Endothelial cell of umbilical vein (primary cell): ENCODE measurements around the gene DUSP8. TPM values are rescaled to one million over a fixed set of nuclear protein-coding genes. Genes with fewer than 3 reads are reported as not detected.

Experiments used
- BruUV-seq: library from RNA; stranded (reverse); fragments of 400-500 nt; replicated peaks from 2 replicates; lab custom pipeline; 2021; lab: Mats Ljungman, UMichigan
- CTCF ChIA-PET: fragments of 300-600, 350-600 bp; sonication (Branson Sonifier 250); formaldehyde crosslinking; loops from one replicate; lab custom pipeline; 2021; ENCODE audit warnings: antibody characterized with exemption, inconsistent platforms; lab: Charles Lee
- POLR2A ChIA-PET: fragments of 300-600, 350-600 bp; sonication (Branson Sonifier 250); formaldehyde crosslinking; loops from one replicate; lab custom pipeline; 2021; ENCODE audit warnings: antibody characterized with exemption, inconsistent platforms; lab: Charles Lee
- DNase-seq: peaks from one replicate; pipeline ENCODE4 v3.0.0-alpha.2; 2011; ENCODE audit warnings: low read depth, low spot score
- FAIRE-seq: peaks from 2 replicates; lab custom pipeline; 2011; peaks lifted over from hg19 to GRCh38; lab: Jason Lieb, UNC
- H2AFZ ChIP-seq: 2 replicates; pipeline ENCODE4 v1.6.0; 2012; ENCODE audit warnings: low read depth, low read length, control low read depth, inconsistent platforms
- H3K27ac ChIP-seq: 2 replicates; pipeline ENCODE4 v1.5.1; 2011; ENCODE audit warnings: low read depth, mild to moderate bottlenecking, control low read depth, low read length, moderate library complexity; ENCODE audit not compliant: insufficient read depth
- H3K27me3 ChIP-seq, 2 experiments: 2 replicates each; pipeline versions ENCODE4 v1.6.0 to v1.6.1; 2011; ENCODE audit warnings: low read length in 2 of 2, mixed read lengths in 1 of 2; ENCODE audit not compliant: control insufficient read depth in 2 of 2, insufficient read depth in 2 of 2
- H3K36me3 ChIP-seq, 2 experiments: 2 replicates in 1 of 2; 3 replicates in 1 of 2; pipeline ENCODE4 v1.5.1; 2011; ENCODE audit warnings: low read length in 2 of 2, mild to moderate bottlenecking in 1 of 2, moderate library complexity in 1 of 2; ENCODE audit not compliant: control insufficient read depth in 2 of 2, insufficient read depth in 2 of 2; ENCODE audit errors: extremely low read depth in 1 of 2
- H3K4me1 ChIP-seq: 3 replicates; pipeline ENCODE4 v1.5.1; 2011; ENCODE audit warnings: mild to moderate bottlenecking, low read length; ENCODE audit not compliant: control insufficient read depth, insufficient read depth; ENCODE audit errors: extremely low read depth
- H3K4me2 ChIP-seq: 2 replicates; pipeline ENCODE4 v1.6.1; 2011; ENCODE audit warnings: low read length, control low read depth, mixed read lengths; ENCODE audit not compliant: insufficient read depth
- H3K4me3 ChIP-seq, 3 experiments: fragments of 200-600 bp in 1 of 3; sonication (generic), shearing (Covaris generic) in 1 of 3; replicated peaks in 1 of 3; 2 replicates each; pipeline ENCODE4 v1.5.1; 2011 to 2016; ENCODE audit warnings: control low read depth in 3 of 3, low read length in 3 of 3, mild to moderate bottlenecking in 2 of 3, inconsistent platforms in 1 of 3, low read depth in 1 of 3, moderate library complexity in 1 of 3; ENCODE audit not compliant: insufficient read depth in 1 of 3
- H3K79me2 ChIP-seq: 2 replicates; pipeline ENCODE4 v1.6.0; 2012; ENCODE audit warnings: low read length, inconsistent platforms; ENCODE audit not compliant: control insufficient read depth, insufficient read depth
- H3K9ac ChIP-seq: replicated peaks from 2 replicates; pipeline ENCODE3; 2011; ENCODE audit warnings: low read length, control low read depth; ENCODE audit not compliant: insufficient read depth; ENCODE audit errors: extremely low read depth
- H3K9me1 ChIP-seq: replicated peaks from 3 replicates; pipeline ENCODE4 v1.6.0; 2011; ENCODE audit warnings: mild to moderate bottlenecking, low read length; ENCODE audit not compliant: control insufficient read depth, insufficient read depth; ENCODE audit errors: extremely low read depth
- H3K9me3 ChIP-seq: replicated peaks from 2 replicates; pipeline ENCODE4 v1.5.1; 2012; ENCODE audit warnings: low read length, inconsistent platforms; ENCODE audit not compliant: control insufficient read depth, insufficient read depth
- H4K20me1 ChIP-seq: replicated peaks from 2 replicates; pipeline ENCODE3; 2011; ENCODE audit warnings: mild to moderate bottlenecking, low read length; ENCODE audit not compliant: control insufficient read depth, insufficient read depth; ENCODE audit errors: extremely low read depth
- CTCF ChIP-seq, 2 donors: IDR thresholded peaks; 1 replicate in 1 of 2; 2 replicates in 1 of 2; pipeline ENCODE4 v1.5.1; 2011; ENCODE audit warnings: low read length in 2 of 2, mild to moderate bottlenecking in 2 of 2, moderate library complexity in 2 of 2, control low read depth in 1 of 2, inconsistent platforms in 1 of 2, low read depth in 1 of 2; ENCODE audit not compliant: insufficient read depth in 1 of 2; ENCODE audit errors: extremely low read depth in 1 of 2
- FOS ChIP-seq: IDR thresholded peaks from 2 replicates; pipeline ENCODE4 v1.6.1; 2011; ENCODE audit warnings: mild to moderate bottlenecking, low read length, moderate library complexity, borderline replicate concordance; ENCODE audit not compliant: insufficient read depth
- JUN ChIP-seq: IDR thresholded peaks from 2 replicates; pipeline ENCODE4 v1.6.1; 2011; ENCODE audit warnings: borderline replicate concordance, low read depth; ENCODE audit not compliant: insufficient read length, insufficient read depth
- MYC ChIP-seq: IDR thresholded peaks from one replicate; pipeline ENCODE4 v1.6.1; 2011; ENCODE audit warnings: mild to moderate bottlenecking, low read depth, low read length
- POLR2AphosphoS5 ChIP-seq: IDR thresholded peaks from 2 replicates; pipeline ENCODE4 v1.6.1; 2012; ENCODE audit warnings: low read depth, mild to moderate bottlenecking, control low read depth, low read length, moderate library complexity; ENCODE audit not compliant: insufficient read depth
- dilution Hi-C: fragments of 300-500 bp; cut with MboI; formaldehyde crosslinking; loops from one replicate; pipeline ENCODE4 v1.15.0; 2019; ENCODE audit warnings: low sequenced_read_pairs; ENCODE audit not compliant: extremely low pct_ligation_motif_present
- intact Hi-C: fragments of 100-400 bp; cut with micrococcal nuclease; formaldehyde crosslinking; loops from one replicate; pipeline ENCODE4 v1.10.0; 2022
- polyA plus RNA-seq, 4 experiments: library from polyadenylated mRNA; depleted of rRNA in 3 of 4; stranded (reverse) in 3 of 4; unstranded in 1 of 4; fragments of >200 nt; gene quantifications; 2 replicates each; pipeline versions ENCODE4 v1.2.1 to v1.2.3, GENCODE V29; 2011 to 2012; ENCODE audit warnings: missing spikeins in 1 of 4
- total RNA-seq: library from RNA; stranded (reverse); gene quantifications from 2 replicates; pipeline ENCODE4 v1.2.3, GENCODE V29; 2021

DUSP8 gene
- total and polyA plus RNA-seq, 2 donors (not counting 3 experiments of a cell fraction or from before 2014, with no cell fraction given) = 4.6 to 5.9 TPM

GRCh38 chr11:1560649-1561251 lies 11.3 kb downstream of the DUSP8 start:
- BruUV-seq = no TSS peak
- H3K4me1 ChIP-seq = no peaks in the 10 kb centered on the region
- peaks cover 0 to 3% of the 10 kb centered on the region in 2 experiments for H3K36me3 ChIP-seq
- H4K20me1 ChIP-seq = no peaks in the 10 kb centered on the region
- no peaks in the 10 kb centered on the region for H3K9me1 ChIP-seq
- H3K9ac ChIP-seq = no peak overlapping the region
- POLR2A ChIA-PET = no interaction called here
- H3K79me2 ChIP-seq = no peaks in the 10 kb centered on the region
- H3K9me3 ChIP-seq = no peaks in the 10 kb centered on the region
- CTCF ChIA-PET = interaction anchor here (1.8 to 3.9 kb wide), 2 partner anchors 14 kb away, joined by 10 to 32 read pairs; no protein-coding TSS in a partner anchor
- intact Hi-C loops = no loop called here
- FAIRE-seq (no peak), DNase-seq (no peak)
- dilution Hi-C loops = no loop called here
- H3K4me2 ChIP-seq = no peak overlapping the region
- H2AFZ ChIP-seq = no peak overlapping the region
- no peak for TF ChIP-seq CTCF (IDR thresholded peaks at IDR 0.05; ENCODE audit: extremely low read depth in 1 of 2, insufficient read depth in 1 of 2, low read depth in 1 of 2, low read length in 2 of 2)
- no peak for TF ChIP-seq MYC
- no peak for TF ChIP-seq POLR2AphosphoS5
- no peak for TF ChIP-seq FOS
- no peak for TF ChIP-seq JUN
- H3K4me3 ChIP-seq = no peak overlapping the region
- no peak overlapping the region for H3K27ac ChIP-seq
- no peaks in the 10 kb centered on the region for H3K27me3 ChIP-seq
